Endodermal cell (in vitro differentiated cells): ENCODE data around the gene EDRF1. TPM values are rescaled to one million over a fixed set of nuclear protein-coding genes. Genes with fewer than 3 reads are reported as not detected.

Source experiments
- DNase-seq: peaks from one replicate; pipeline ENCODE4 v3.0.0-alpha.2; 2017
- H3K27ac ChIP-seq: 2 replicates; pipeline ENCODE4 v1.5.1; 2013; ENCODE audit warnings: mild to moderate bottlenecking, low read depth, low read length, moderate library complexity
- H3K27me3 ChIP-seq: 2 replicates; pipeline ENCODE4 v1.6.1; 2013; ENCODE audit warnings: mild to moderate bottlenecking, low read length, moderate library complexity; ENCODE audit not compliant: insufficient read depth, control insufficient read depth, poor library complexity, severe bottlenecking
- H3K36me3 ChIP-seq: 2 replicates; pipeline ENCODE4 v1.7.0; 2013; ENCODE audit warnings: mild to moderate bottlenecking, low read length, moderate library complexity; ENCODE audit not compliant: control insufficient read depth, insufficient read depth
- H3K4me1 ChIP-seq: one replicate; pipeline ENCODE4 v1.7.0; 2013; ENCODE audit warnings: low read length; ENCODE audit not compliant: control insufficient read depth, insufficient read depth
- H3K4me3 ChIP-seq: 2 replicates; pipeline ENCODE4 v1.5.1; 2013; ENCODE audit warnings: mild to moderate bottlenecking, low read length, moderate library complexity
- H3K9ac ChIP-seq: 2 replicates; pipeline ENCODE4 v1.6.1; 2013; ENCODE audit warnings: mild to moderate bottlenecking, low read length, moderate library complexity; ENCODE audit not compliant: poor library complexity, severe bottlenecking; ENCODE audit errors: extremely low read depth
- H3K9me3 ChIP-seq: 2 replicates; pipeline ENCODE4 v1.6.1; 2013; ENCODE audit warnings: mild to moderate bottlenecking, low read length, moderate library complexity; ENCODE audit not compliant: control insufficient read depth
- H3K27ac Mint-ChIP-seq: 2 replicates; pipeline ENCODE4 v1.8.0; 2020; ENCODE audit warnings: mixed read lengths
- H3K27me3 Mint-ChIP-seq: 2 replicates; pipeline ENCODE4 v1.8.0; 2021; ENCODE audit warnings: mild to moderate bottlenecking, mixed read lengths; ENCODE audit not compliant: insufficient read depth
- H3K36me3 Mint-ChIP-seq: 2 replicates; pipeline ENCODE4 v1.8.0; 2020; ENCODE audit warnings: low read depth, mixed read lengths
- H3K4me1 Mint-ChIP-seq: 2 replicates; pipeline ENCODE4 v1.8.0; 2020; ENCODE audit warnings: mixed read lengths
- H3K4me3 Mint-ChIP-seq: 2 replicates; pipeline ENCODE4 v1.8.0; 2020; ENCODE audit warnings: mild to moderate bottlenecking, moderate library complexity, mixed read lengths
- H3K9me3 Mint-ChIP-seq: 2 replicates; pipeline ENCODE4 v1.8.0; 2020; ENCODE audit warnings: mild to moderate bottlenecking, mixed read lengths
- CTCF ChIP-seq: fragments of 200-600 bp; sonication (generic); conservative IDR thresholded peaks from 2 replicates; pipeline ENCODE4 v1.5.0; 2021; ENCODE audit warnings: antibody characterized with exemption, mild to moderate bottlenecking
- WGBS, 2 experiments: methylation state at CpG; one replicate each; pipeline versions ENCODE4 v1.1.5 to v1.1.7; 2013; ENCODE audit warnings: missing lambda C conversion rate in 2 of 2, mixed read lengths in 1 of 2; ENCODE audit not compliant: insufficient coverage in 1 of 2, insufficient read length in 1 of 2; 5-methylcytosine and 5-hydroxymethylcytosine counted together
- total RNA-seq, 2 donors: library from RNA; stranded (reverse); fragmentation: NEBNext Ultra II Directional in 1 of 2; extraction: Animal tissue kit (Norgen Biotek cat#: 25700) in 1 of 2; gene quantifications; 2 replicates in 1 of 2; 3 replicates in 1 of 2; pipeline ENCODE4 v1.2.1, GENCODE V29; 2021

The EDRF1 gene
- total RNA-seq, 2 donors from 2014 or later, result 44.5 to 46.8 TPM

- Mint-ChIP-seq H3K27ac (no peak overlapping the region), H3K36me3 (peaks cover 77% of the 10 kb centered on the region), H3K4me3 (no peak overlapping the region), H3K9me3 (no peaks in the 10 kb centered on the region), H3K4me1 (no peaks in the 10 kb centered on the region), H3K27me3 (no peaks in the 10 kb centered on the region)
- Histone ChIP-seq H3K27me3 (no peaks in the 10 kb centered on the region), H3K36me3 (peaks cover 99% of the 10 kb centered on the region), H3K9me3 (no peaks in the 10 kb centered on the region), H3K9ac (no peak overlapping the region), H3K27ac (no peak overlapping the region), H3K4me1 (no peaks in the 10 kb centered on the region), H3K4me3 (no peak overlapping the region)
- peak; percentile 64 for TF ChIP-seq CTCF
- no peak for DNase-seq
- WGBS, 2 experiments, result 100% methylated on average over 1 of the region's 1 CpG
Observed at GRCh38 chr10:125734823-125735222, 15.3 kb downstream of the EDRF1 start.

GRCh38 chr10:125738206-125738605 is 18.7 kb downstream of the EDRF1 start:
- H3K9ac ChIP-seq, result no peak overlapping the region

GRCh38 chr10:125739994-125740679 is 20.6 kb downstream of the EDRF1 start:
- H3K4me1 Mint-ChIP-seq, result no peaks in the 10 kb centered on the region
- TF ChIP-seq CTCF, result no peak
- Histone ChIP-seq H3K9me3 (no peaks in the 10 kb centered on the region), H3K4me3 (no peak overlapping the region), H3K4me1 (no peaks in the 10 kb centered on the region), H3K27me3 (no peaks in the 10 kb centered on the region), H3K27ac (no peak overlapping the region), H3K36me3 (peaks cover 97% of the 10 kb centered on the region), H3K9ac (no peak overlapping the region)
- H3K9me3 Mint-ChIP-seq, result no peaks in the 10 kb centered on the region
- H3K4me3 Mint-ChIP-seq, result no peak overlapping the region
- no peak overlapping the region for H3K27ac Mint-ChIP-seq
- WGBS, 2 experiments, result 95% methylated on average over 7 of the region's 7 CpGs
- H3K27me3 Mint-ChIP-seq, result no peaks in the 10 kb centered on the region
- peaks cover 83% of the 10 kb centered on the region for H3K36me3 Mint-ChIP-seq
- no peak for DNase-seq

More at GRCh38 chr10:125738206-125738605, 18.7 kb downstream of the EDRF1 start:
- Mint-ChIP-seq H3K4me3 (no peak overlapping the region), H3K27me3 (no peaks in the 10 kb centered on the region), H3K9me3 (no peaks in the 10 kb centered on the region), H3K27ac (no peak overlapping the region), H3K4me1 (no peaks in the 10 kb centered on the region), H3K36me3 (peaks cover 81% of the 10 kb centered on the region)
- Histone ChIP-seq H3K4me1 (no peaks in the 10 kb centered on the region), H3K27ac (no peak overlapping the region), H3K36me3 (peaks cover 96% of the 10 kb centered on the region), H3K9me3 (no peaks in the 10 kb centered on the region), H3K27me3 (no peaks in the 10 kb centered on the region), H3K4me3 (no peak overlapping the region)
- DNase-seq, result no peak
- WGBS, 2 experiments, result 100% methylated on average over 1 to 5 of the region's 5 CpGs
- no peak for TF ChIP-seq CTCF
